ENCODE data around the gene CD48.

The CD48 gene

DNA sequence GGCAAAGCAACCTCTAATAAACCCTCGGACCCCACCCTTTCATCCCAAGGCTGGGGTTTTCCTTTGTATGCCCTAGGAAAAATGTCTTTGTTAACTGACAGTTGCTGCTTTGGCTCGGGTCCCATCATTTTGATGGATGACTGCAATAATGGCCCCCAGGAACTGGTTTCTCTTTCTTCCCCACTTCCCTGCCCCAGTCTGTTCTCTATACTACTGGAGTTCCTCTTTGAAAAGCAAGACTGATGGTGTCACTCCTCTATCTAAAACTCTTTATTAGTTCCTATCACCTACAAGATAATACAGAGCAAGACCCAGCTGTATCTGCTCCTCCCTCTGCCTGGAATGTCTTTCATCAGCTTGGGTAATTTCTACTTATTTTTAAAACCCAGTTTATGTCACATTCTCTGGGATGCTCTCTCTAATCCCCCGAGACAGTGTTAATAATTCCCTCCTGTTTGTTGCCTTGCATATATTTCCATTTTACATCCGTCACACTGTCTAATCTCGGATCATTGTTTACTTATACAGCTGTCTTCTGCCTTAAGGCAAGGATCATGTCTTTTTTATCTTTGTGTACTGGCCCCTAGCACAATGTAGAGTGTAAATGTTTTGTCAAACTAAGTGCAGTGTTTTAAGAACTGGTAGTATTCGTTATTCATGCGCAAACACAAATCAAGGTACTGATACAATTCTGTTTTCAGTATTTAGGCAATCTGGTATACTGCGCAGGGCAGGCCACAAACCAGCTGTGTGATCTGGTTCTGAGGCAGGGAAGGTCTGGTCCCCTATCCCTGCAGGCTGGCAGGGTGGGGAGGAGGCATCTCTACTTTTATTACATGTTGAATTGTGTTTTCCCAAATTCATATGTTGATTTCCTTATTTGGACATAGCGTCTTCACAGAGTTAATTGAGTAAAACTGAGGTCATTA lies 80.8 kb downstream of the CD48 start:
- DNase-seq, result no peak

DNA sequence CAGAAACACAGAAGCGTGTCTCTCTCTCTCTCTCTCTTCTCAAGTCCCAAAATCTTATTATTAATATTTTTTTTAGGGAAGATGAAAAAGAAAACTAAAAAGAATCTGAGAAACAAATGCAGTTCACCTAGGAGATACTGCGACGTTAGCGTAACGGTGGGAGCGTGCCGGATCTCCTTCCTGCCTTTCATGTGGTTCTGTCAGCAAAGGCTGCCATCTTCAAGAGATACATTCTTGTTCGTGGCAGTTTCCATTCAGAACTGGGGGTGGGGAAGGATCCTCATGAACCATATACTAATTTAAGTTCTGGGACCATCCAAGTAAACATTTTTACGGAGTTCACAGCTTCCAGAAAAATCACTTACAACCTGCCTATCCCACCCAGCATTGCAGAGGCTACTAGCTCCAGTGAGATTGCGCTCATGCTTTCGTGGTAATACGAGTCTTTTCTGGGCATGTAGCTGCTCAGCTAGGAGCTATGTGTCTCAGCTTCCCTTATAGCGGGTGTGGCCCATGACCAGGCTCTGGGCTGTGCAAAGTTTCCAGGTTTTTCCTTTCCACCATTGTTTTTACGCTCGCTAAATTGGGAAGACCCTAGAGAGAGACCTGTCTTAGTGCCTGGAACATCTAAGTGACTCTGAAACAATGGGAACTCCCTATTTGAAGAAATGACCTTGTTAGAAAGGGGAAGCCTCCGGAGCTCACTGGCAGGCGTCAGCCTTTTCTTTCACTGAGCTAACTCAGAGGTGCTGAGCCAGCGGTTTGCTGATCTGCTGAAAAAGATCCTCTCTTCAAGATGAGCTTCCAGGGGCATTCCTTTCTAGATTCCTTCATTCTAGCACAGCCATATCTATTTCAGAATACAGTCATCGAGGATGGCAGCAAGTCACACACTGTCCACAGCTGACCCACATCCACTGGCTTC lies 82.1 kb downstream of the CD48 start:
- DNase-seq, result no peak

DNA sequence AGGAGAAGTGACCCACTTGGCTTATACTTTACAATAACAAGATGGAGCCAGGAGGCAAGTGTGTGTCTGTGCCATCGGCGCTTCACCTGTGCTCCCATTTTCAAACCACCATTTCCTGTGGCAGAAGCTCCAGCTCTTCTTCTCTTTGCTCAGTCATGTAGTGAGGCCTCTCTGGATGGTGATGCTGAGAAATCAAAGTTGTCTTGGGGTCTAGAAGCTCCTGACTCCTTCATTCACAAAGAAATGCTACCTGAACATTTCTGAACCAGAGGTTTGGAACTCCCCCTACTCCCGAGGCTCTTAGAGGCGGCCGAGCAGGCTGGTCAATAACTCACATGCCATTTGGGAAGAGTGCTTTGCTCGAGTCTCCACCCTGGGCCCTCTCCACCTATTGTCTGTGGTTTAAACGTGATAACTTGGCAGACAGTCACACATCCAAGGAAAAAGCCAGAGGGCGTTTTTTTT lies 82.8 kb downstream of the CD48 start:
- DNase-seq, result no peak

All from HCEC 1CT (cell line).